Measurements from ENCODE around the gene KCNH4.
A peak's percentile ranks its signal among the peaks of the same experiment; 100 is the strongest.

Gene KCNH4

DNA sequence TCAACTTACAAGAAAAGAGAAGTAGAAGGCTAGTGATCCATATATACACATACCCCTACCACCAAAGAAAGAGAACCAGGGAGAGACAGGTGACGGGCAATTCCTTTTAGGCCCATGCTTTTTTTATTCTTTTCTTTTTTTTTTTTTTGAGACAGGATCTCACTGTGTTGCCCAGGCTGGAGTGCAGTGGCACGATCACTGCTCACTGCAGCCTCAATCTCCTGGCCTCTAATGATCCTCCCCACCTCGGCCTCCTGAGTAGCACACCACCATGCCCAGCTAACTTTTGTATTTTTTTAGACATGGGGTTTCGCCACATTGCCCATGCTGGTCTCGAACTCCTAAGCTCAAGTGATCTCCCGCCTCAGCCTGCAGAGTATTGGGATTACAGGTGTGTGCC lies 53.5 kb downstream of the KCNH4 start:
- H3K9me3 ChIP-seq (ENCODE audit: control insufficient read depth, insufficient read depth, low read depth, low read length), result no peaks in the 10 kb centered on the region
- ChIA-PET POLR2A (interaction anchor here (0.9 kb wide), 1 partner anchor 185 kb away, joined by 6 read pairs; no protein-coding TSS in a partner anchor), CTCF (interaction anchor here (0.7 to 1.2 kb wide), 4 partner anchors 10 to 51 kb away, joined by 3 to 4 read pairs (median 3); no protein-coding TSS in a partner anchor)
- no peak overlapping the region for H3K4me3 ChIP-seq (ENCODE audit: low read depth, low read length)
- no peak overlapping the region; the same call in 1 of the 2 replicates for H3K27ac ChIP-seq (ENCODE audit: extremely low read depth, low read depth, low read length)
- H3K36me3 ChIP-seq (ENCODE audit: control insufficient read depth in 2 of 2, insufficient read depth in 1 of 2, low read length in 2 of 2), result peaks cover 39 to 88% of the 10 kb centered on the region in 2 experiments
- TF ChIP-seq ZNF544 (tag by site-specific recombination; IDR thresholded peaks at IDR 0.05) (no peak), ZNF121 (tag by site-specific recombination; IDR thresholded peaks at IDR 0.05) (peak; percentile 80)
- H3K4me1 ChIP-seq (ENCODE audit: control insufficient read depth, insufficient read depth, low read length), result no peaks in the 10 kb centered on the region

- ChIA-PET POLR2A (no interaction called here), CTCF (interaction anchor here (1.6 kb wide), 1 partner anchor 90 kb away, joined by 4 read pairs; no protein-coding TSS in a partner anchor)
- Histone ChIP-seq H3K9me3 (ENCODE audit: control insufficient read depth, insufficient read depth, low read depth, low read length) (no peaks in the 10 kb centered on the region), H3K27ac (ENCODE audit: extremely low read depth, low read depth, low read length) (no peak overlapping the region), H3K36me3 (ENCODE audit: control insufficient read depth in 2 of 2, insufficient read depth in 1 of 2, low read length in 2 of 2) (peaks cover 39 to 84% of the 10 kb centered on the region in 2 experiments), H3K4me3 (ENCODE audit: low read depth, low read length) (no peak overlapping the region), H3K4me1 (ENCODE audit: control insufficient read depth, insufficient read depth, low read length) (no peaks in the 10 kb centered on the region; the same call in 1 of the 2 replicates)
- TF ChIP-seq ZBTB48 (tag by site-specific recombination; IDR thresholded peaks at IDR 0.05), result no peak
- no peak for TF ChIP-seq ZNF473 (tag by site-specific recombination; IDR thresholded peaks at IDR 0.05)
- TF ChIP-seq YY2 (tag by site-specific recombination; IDR thresholded peaks at IDR 0.05), result no peak
- no peak for TF ChIP-seq ZNF654 (tag by site-specific recombination; IDR thresholded peaks at IDR 0.05; ENCODE audit: low read depth)
- TF ChIP-seq ZNF514 (tag by site-specific recombination; IDR thresholded peaks at IDR 0.05), result no peak
- no peak for TF ChIP-seq ZNF76 (tag by site-specific recombination; IDR thresholded peaks at IDR 0.05; ENCODE audit: borderline replicate concordance, low read depth)
- no peak for TF ChIP-seq ZNF692 (tag by site-specific recombination; IDR thresholded peaks at IDR 0.05)
- no peak for TF ChIP-seq ZNF266 (tag by site-specific recombination; IDR thresholded peaks at IDR 0.05; ENCODE audit: low read depth)
- TF ChIP-seq ZNF596 (tag by site-specific recombination; IDR thresholded peaks at IDR 0.05), result no peak
- TF ChIP-seq BCL11B (tag by site-specific recombination; IDR thresholded peaks at IDR 0.05; ENCODE audit: low read depth), result no peak
- TF ChIP-seq ZNF777 (tag by site-specific recombination; IDR thresholded peaks at IDR 0.05; ENCODE audit: borderline replicate concordance), result no peak
- TF ChIP-seq SP3 (tag by site-specific recombination; IDR thresholded peaks at IDR 0.05), result no peak
- TF ChIP-seq ZNF138 (tag by site-specific recombination; IDR thresholded peaks at IDR 0.05; ENCODE audit: borderline replicate concordance), result no peak
- TF ChIP-seq, protein P1, sequence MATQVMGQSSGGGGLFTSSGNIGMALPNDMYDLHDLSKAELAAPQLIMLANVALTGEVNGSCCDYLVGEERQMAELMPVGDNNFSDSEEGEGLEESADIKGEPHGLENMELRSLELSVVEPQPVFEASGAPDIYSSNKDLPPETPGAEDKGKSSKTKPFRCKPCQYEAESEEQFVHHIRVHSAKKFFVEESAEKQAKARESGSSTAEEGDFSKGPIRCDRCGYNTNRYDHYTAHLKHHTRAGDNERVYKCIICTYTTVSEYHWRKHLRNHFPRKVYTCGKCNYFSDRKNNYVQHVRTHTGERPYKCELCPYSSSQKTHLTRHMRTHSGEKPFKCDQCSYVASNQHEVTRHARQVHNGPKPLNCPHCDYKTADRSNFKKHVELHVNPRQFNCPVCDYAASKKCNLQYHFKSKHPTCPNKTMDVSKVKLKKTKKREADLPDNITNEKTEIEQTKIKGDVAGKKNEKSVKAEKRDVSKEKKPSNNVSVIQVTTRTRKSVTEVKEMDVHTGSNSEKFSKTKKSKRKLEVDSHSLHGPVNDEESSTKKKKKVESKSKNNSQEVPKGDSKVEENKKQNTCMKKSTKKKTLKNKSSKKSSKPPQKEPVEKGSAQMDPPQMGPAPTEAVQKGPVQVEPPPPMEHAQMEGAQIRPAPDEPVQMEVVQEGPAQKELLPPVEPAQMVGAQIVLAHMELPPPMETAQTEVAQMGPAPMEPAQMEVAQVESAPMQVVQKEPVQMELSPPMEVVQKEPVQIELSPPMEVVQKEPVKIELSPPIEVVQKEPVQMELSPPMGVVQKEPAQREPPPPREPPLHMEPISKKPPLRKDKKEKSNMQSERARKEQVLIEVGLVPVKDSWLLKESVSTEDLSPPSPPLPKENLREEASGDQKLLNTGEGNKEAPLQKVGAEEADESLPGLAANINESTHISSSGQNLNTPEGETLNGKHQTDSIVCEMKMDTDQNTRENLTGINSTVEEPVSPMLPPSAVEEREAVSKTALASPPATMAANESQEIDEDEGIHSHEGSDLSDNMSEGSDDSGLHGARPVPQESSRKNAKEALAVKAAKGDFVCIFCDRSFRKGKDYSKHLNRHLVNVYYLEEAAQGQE (tag by site-specific recombination; IDR thresholded peaks at IDR 0.05), result no peak
- TF ChIP-seq ZNF19 (tag by site-specific recombination; IDR thresholded peaks at IDR 0.05; ENCODE audit: low read depth), result no peak
- no peak for TF ChIP-seq ZNF513 (tag by site-specific recombination; IDR thresholded peaks at IDR 0.05)
- TF ChIP-seq AEBP2 (tag by site-specific recombination; IDR thresholded peaks at IDR 0.05; ENCODE audit: borderline replicate concordance), result no peak
Observed at GRCh38 chr17:42126836-42127235, 54.1 kb downstream of the KCNH4 start.
